Posterior vena cava (tissue), 2 donors: ENCODE results near the gene KLF5. TPM values are rescaled to one million over a fixed set of nuclear protein-coding genes. Genes with fewer than 3 reads are reported as not detected.

ENCODE experiments used
- DNase-seq: peaks from one replicate; pipeline ENCODE4 v3.0.0-alpha.2; 2020; ENCODE audit warnings: low spot score
- intact Hi-C, 2 donors: fragments of 100-400 bp; cut with DNase I; formaldehyde crosslinking; loops; one replicate each; pipeline versions ENCODE4 v1.14.1 to v1.14.2; 2022 to 2023
- total RNA-seq, 2 donors: library from RNA; stranded (reverse); fragmentation: NEBNext Ultra II Directional; extraction: Animal tissue kit (Norgen Biotek cat#: 25700); gene quantifications; one replicate each; pipeline ENCODE4 v1.2.1, GENCODE V29; 2021
- donor health status: DM: yes; HTN: yes; CAD: no.
- donor health status: DM: yes; HTN: yes; CAD: no.

The KLF5 gene
- total RNA-seq, 2 donors from 2014 or later, result 3.6 to 6.0 TPM

DNA sequence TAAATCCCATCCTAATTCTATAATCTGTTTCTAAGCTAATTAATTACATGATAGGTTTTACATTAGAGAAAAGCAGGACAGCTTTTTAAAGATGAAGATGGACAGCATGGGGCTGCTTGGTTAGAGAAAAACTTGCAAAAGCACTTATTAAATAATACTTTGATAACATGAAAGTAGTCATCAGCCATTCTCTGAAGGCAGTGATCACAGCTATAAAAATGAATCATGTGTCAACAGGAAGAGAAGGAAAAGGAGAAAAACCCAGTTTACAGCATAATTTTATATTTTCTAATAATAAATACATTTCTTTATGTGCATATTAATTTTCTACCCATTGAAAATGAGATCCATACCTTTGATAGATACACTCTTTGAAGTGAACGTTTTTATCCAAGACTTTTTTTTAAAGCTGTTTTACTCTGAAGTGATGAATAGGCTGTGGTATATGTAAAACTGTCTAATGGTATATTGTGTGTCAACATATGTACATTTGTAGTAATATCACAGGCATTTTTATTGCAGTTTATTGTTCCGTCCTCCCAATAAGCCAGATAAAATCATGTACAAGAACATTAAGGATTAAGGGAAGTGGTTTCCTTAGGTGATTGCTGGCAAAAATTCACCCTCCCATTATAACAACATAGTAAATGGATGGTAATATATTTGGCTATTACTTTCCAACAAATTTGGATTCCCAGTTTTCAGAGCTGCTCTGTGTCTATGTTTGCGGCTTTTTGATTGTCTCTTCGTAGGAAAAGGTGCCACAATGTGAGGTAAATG lies 1.3 kb upstream of the KLF5 start:
- DNase-seq, result no peak
- intact Hi-C loops, result no loop called here

DNA sequence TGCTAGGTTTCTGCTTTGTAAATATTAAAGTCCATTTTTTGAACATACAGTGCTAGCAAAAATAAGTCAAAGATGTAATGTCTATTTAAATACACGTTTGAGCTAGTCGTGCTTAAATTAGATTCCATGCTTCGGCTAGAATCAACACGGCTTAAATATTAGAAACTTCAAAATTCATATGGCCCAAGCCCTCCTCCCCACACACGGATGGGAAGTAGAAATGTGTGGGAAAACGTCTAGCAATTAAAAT lies 816 bp upstream of the KLF5 start:
- intact Hi-C loops, result no loop called here

DNA sequence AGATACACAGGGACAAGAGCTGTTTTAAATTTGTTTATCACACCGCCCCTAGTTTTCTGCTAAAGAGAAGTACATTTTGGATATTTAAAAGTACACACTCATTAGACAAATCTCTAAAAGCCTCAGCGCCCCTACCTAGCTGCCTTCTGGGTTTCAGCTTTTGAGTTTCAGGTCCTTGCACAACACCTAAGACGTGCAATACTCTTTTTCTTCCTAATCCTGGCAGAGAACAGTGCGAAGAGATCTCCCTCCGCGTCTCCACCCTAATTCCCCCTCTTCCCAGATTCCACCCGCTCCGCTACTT lies 421 bp upstream of the KLF5 start:
- intact Hi-C loops, result no loop called here
- no peak for DNase-seq

More for the DNA sequence above, 816 bp upstream of the KLF5 start:
- no peak for DNase-seq

DNA sequence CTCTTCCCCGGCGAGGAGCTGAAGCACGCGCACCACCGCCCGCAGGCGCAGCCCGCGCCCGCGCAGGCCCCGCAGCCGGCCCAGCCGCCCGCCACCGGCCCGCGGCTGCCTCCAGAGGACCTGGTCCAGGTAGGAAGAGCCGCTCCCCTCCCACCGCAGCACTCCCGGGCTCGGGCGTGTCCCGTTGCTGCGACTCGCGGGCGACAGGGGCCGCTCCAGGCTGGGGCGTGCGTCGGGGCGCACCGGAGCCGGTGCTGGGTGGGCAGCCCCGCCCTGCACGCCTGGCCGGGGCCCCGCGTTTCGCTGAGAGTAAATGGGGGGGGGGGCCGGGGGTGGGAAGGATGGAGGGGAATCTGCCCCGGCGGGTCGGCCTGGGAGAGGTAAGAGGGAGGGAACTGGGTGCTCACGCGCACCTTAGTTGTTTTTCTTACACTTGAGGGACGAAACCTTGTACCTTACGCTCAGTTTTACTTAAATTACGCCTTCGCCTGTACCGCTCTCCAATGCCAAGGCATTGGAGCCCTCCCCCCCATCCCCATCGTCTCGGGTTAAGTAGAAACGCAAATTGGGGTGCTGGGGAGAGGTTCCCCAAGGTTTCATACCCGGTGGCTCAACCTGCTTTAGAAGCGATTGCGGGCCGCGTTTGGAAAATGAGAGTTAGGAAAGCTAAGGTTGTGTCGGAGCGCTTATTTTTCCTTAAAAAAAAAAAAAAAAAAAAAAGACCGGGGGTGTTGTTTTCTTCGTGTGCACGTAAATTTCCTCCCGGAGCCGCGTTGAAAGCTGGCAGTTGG lies 850 bp downstream of the KLF5 start:
- intact Hi-C loops, result no loop called here
- peak; percentile 88 for DNase-seq

DNA sequence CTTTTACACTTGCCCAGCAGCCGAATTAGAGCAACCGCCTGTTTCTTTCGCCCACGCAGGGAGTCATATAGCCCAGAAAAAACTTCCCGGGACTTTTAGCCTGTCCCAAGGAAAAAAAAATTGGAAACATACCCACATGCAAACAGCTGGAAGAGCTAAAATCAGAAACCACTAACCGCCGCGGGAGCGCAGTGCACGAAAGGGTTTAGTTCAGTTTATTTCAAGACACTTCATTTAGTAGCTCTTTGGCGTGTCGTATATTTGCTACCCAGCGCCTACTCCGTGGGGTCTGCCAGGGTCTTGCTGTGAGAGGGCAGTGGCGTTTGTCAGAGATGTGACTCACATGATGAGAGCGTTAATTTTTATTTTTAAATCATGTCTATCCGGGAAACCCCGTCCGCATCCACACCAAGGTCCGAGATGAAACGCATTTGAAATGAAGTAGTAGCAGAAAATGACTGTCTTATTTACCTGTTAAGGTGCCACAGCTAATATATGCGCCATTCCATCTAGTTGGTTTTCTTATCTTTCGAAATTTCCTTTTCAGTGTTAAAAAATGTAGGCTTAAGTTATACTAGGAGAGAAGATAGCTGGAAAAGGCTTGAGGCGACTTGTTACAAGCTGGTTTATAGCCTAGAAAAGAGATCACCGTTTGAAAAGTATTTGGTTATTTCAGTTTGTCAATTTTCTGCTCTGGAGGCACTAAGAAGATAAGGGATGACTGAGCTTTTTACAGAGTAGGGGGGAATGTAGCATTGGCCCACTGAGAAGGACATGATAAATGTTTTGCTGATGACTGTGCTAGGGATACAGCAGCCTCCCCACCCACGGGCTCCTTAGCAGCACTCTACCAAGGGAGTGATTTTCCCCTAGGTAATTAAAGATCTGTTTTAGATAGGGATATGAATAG lies 1.7 kb downstream of the KLF5 start:
- intact Hi-C loops, result no loop called here
- no peak for DNase-seq

DNA sequence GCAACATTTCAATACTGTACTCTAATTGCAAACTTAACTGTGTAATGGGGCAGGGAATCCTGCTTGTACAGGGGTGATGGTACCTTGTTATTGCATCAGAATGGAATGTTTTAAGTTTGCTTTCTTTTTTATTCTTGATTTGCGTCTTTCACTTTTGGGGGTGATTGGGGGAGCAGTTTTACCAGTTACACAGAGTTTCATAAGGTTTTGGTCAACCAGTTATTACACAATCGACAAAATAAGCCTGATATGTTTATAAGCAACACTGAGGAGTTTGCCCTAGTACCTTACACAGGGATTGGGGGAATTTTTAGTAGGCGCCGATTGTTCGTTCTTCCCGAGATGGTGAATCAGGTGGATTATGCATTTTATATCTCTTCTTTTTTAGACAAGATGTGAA lies 2.7 kb downstream of the KLF5 start:
- intact Hi-C loops, result no loop called here
- no peak for DNase-seq

DNA sequence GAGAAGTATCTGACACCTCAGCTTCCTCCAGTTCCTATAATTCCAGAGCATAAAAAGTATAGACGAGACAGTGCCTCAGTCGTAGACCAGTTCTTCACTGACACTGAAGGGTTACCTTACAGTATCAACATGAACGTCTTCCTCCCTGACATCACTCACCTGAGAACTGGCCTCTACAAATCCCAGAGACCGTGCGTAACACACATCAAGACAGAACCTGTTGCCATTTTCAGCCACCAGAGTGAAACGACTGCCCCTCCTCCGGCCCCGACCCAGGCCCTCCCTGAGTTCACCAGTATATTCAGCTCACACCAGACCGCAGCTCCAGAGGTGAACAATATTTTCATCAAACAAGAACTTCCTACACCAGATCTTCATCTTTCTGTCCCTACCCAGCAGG lies 3.1 kb downstream of the KLF5 start:
- no peak for DNase-seq
- intact Hi-C loops, result no loop called here

DNA sequence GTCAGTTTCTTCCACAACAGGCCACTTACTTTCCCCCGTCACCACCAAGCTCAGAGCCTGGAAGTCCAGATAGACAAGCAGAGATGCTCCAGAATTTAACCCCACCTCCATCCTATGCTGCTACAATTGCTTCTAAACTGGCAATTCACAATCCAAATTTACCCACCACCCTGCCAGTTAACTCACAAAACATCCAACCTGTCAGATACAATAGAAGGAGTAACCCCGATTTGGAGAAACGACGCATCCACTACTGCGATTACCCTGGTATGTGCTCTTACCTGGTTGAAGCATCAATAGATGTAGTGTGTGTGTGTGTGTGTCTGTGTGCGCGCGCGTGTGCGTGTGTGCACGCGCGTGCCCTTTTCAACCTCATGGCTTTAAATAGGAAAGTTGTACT lies 3.7 kb downstream of the KLF5 start:
- intact Hi-C loops, result no loop called here
- DNase-seq, result no peak

DNA sequence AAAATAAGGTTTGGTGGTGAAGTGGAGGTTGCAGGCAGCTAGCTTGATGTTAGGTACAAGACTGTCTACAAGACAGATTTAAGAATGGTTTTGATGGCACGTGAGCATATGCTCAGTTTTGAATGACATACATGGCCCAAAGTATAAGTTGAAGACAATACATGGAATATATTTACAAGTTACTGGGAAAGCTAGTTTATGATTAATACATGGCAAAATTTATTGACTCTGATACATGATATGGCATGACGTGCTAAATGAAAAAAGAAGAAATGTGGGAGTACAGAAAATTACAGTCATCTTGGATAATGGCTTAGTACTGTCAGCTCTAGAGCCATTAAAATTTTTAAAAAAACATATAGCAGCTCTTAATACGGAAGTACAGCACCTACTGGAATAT lies 4.4 kb downstream of the KLF5 start:
- intact Hi-C loops, result no loop called here
- no peak for DNase-seq

DNA sequence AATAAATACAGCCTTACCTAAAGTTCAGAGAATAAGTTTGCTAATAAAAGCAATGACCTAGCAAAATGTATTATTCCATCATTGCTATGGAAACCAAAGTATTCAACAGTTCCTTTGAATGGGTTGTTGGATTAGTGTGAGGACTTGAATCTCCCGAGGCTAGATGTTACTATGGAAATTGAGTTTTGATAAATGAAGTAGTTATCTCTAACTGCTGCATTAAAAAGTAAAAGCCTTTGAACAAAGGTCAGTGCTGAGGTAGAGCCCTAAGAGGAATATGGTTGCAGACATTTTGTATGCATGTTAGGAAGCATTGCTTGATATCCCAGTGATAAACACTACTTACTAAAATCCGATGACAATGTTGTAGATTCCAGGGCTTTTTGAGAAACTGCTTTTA lies 6.2 kb downstream of the KLF5 start:
- DNase-seq, result no peak
- intact Hi-C loops, result no loop called here

DNA sequence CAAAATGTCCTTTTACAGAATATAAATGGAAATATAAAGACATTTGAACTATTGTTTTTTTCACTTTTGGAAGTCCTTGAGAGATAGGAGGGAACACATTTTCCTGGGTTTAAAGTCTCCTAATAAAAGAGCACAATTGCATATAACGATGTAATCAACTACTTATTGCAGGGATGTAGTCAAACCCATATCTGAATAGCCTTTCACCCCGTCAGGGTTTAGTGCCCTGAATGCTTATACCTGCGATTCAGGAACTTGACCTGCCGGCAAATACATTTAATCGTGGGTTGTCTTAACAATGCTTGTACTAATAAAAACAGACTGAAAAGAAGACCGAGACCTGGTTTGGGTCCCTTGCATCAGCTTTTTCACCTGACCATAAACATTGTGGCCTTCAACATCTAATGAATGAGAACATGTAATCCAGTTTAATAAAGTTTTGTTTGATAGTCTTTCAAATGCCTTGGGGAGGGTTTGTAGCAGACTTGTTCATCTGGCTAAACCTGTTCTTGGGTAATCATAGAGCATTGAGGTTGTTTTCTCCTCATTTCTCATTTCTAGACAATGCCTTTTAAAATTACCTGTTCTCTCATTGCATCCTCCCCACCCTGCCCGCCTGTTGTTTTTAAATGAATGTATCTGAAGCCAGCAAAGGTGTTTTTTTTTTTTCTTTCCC lies 7.0 kb downstream of the KLF5 start:
- DNase-seq, result no peak
- intact Hi-C loops, result no loop called here

DNA sequence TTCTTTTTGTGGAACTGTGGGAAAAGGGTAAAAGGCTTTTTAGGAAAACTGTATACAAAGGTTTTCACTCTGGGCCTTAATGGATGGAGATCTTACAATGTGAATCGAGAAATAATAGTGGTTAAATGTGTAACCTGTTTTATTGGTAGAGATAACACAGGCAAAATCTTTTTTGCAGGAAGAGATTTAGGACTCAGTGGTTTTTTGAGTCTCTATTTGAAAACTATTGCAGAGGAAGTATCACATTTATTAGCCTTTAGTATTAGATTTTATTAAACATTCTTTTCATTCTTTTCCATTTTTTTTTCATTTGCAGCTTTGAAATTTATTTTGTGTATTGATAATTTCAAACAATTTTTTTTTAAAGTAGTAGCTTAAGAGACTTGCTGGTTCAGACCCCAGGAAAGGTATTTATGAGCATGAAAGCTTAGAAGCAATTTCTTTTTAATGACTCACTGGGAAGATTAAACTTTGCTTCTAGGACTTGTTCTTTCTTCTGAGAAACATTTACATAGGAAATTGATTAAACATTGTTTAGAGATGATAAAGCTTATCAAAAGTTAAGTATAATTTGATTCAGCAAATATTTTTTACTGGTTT lies 10.5 kb downstream of the KLF5 start:
- intact Hi-C loops, result no loop called here
- no peak for DNase-seq

DNA sequence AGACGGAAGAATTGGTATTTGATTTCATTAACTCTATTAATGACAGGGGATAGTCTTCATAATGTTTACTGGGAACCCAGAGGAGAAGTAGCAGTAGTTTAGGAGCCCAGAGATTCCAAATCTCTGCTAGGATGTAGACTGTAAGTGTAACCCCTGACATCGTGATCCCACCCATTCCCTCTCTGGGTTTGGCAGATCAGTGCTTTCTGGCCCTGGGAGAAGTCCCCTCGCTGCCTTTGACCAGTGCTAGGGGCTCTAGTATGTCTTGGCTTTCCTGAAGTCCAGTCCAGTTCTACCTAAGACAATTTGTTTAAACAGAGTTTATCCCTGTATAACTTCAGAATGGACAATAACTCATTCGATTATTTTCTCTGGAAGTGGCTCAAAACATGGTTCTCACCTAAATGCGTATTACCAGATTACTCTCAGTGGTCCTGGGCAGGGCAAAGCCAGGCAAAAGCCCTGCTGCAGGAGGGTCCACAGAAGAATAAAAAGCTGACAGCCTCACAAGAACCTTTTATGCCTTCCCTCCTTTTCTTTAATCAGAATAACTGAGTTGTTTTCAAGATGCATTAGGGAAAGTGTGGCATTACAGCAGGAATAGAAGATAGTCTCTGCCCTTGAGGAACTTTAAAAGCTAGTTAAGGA lies 11.8 kb downstream of the KLF5 start:
- intact Hi-C loops, result no loop called here
- DNase-seq, result no peak

DNA sequence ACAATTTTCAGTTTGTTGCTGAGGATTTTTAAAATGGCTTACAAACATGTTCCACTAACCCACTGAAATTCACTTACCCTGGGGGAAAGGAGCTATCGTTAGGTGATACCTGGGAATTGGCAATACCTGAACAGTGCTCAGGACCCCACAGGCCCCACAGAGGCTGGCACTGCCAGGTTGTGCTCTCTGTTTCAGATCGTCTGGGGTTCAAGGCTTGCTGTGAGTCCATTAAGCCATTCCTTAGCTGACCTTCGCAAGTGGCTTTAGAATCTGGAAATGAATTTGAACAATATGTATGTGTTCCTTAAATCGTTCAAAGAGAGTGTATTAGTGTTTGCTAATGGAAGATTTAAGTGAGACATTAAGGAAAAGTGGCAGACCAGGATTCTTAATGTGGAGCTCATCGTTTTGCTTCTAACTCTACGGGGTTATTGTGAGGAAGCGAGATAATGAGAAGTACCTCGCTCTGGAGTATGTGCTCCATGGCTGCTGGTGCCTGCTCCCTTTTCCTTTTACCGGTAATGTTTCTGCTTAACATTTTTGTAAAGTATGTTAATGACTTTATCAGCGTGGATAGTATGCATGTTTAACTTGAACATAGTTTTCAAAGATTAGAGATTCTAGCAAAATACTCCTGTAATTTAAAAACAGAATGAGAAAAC lies 13.6 kb downstream of the KLF5 start:
- DNase-seq, result no peak
- intact Hi-C loops, result no loop called here

DNA sequence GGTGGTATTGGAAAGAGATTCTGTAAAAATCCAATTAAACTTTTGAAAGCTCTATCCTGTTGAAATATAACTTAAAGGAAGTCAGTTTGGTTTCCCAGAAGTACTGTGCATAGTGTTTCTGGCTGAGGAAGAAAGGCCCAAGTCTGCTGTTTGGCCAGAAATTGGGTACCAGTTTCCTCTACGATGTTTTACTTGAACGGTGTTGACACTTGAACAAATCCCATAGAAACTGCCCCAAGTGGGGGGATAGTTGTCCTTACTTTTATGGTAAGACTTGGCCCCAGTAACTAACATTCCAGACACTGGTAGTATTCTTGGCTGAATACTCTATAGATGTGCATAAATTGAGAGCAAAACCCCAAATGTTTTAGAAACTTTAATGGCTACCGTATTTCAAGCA lies 14.2 kb downstream of the KLF5 start:
- no peak for DNase-seq
- intact Hi-C loops, result no loop called here

DNA sequence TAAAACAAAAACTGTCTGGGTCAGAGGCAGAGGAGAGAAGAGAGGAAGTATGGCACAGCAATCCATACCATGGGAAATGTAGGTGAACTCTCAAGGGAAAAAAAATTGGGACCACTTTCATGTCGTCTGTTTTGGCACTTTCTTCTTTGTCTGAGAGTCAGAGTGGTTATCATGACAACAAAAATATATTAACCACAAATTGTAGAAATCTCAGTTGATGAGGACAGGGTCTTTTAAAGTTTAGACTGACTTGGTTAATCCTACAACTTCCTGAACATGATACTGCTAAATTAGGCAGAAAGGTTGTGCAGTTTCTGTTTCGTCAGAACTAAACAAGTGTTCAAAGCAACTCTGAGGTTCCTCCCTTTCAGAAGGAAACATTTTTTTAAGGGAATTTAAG lies 15.2 kb downstream of the KLF5 start:
- DNase-seq, result no peak
- intact Hi-C loops, result no loop called here

DNA sequence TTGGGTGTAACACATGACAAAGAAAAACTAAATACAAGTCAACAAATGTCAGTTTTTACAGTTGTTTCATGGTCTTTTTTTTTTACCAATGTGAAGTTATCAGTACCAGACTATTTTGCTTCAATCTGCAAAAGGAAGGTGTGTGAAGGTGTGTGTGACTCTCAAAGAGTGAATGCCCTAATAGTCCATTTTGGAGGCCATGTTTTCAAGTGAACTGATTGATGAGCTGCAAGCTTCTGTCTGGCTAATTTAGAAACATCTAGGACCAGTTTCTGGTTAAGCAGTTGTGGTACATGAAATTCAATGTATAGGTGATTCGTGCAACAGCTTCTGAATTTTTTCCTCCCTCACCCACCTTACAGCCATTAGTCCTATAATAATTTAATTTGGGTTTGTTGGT lies 16.1 kb downstream of the KLF5 start:
- intact Hi-C loops, result no loop called here
- no peak for DNase-seq

DNA sequence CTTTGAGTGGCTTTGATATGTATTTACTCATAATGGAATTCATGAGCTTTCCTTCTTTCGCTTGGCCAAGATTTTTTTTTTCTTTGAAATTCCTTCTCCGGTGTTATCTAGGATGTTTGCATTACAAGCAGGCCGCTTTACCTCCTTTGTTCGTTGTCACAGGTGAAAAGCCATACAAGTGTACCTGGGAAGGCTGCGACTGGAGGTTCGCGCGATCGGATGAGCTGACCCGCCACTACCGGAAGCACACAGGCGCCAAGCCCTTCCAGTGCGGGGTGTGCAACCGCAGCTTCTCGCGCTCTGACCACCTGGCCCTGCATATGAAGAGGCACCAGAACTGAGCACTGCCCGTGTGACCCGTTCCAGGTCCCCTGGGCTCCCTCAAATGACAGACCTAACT lies 16.7 kb downstream of the KLF5 start:
- DNase-seq, result no peak
- intact Hi-C loops, result no loop called here

DNA sequence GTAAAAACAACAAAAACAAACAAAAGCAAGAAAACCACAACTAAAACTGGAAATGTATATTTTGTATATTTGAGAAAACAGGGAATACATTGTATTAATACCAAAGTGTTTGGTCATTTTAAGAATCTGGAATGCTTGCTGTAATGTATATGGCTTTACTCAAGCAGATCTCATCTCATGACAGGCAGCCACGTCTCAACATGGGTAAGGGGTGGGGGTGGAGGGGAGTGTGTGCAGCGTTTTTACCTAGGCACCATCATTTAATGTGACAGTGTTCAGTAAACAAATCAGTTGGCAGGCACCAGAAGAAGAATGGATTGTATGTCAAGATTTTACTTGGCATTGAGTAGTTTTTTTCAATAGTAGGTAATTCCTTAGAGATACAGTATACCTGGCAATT lies 17.1 kb downstream of the KLF5 start:
- intact Hi-C loops, result no loop called here

More for the DNA sequence above, 17.1 kb downstream of the KLF5 start:
- no peak for DNase-seq
